ENCODE results near the gene GAR1. TPM values are rescaled to one million over a fixed set of nuclear protein-coding genes. Genes with fewer than 3 reads are reported as not detected.

GAR1 gene
- polyA plus RNA-seq, 1 donor (not counting 4 experiments of a cell fraction or from before 2014, with no cell fraction given): 31.9 TPM

GRCh38 chr4:109786846-109787245 lies 28.7 kb upstream of the GAR1 start:
- no peaks in the 10 kb centered on the region for H3K79me2 ChIP-seq (ENCODE audit: control insufficient read depth, insufficient read depth, low read length)
- dilution Hi-C loops (cut with MboI; ENCODE audit: extremely low pct_ligation_motif_present, low sequenced_read_pairs): no loop called here
- FAIRE-seq: no peak
- H2AFZ ChIP-seq (ENCODE audit: control insufficient read depth, low read length): no peak overlapping the region
- H3K9me1 ChIP-seq (ENCODE audit: control insufficient read depth, extremely low read depth, insufficient read depth, low read length): no peaks in the 10 kb centered on the region
- no peak for TF ChIP-seq EZH2 (IDR thresholded peaks at IDR 0.05; ENCODE audit: low read length)
- TF ChIP-seq CTCF (optimal IDR thresholded peaks at IDR 0.05 in 1 of 3, IDR thresholded peaks at IDR 0.05 in 1 of 3, conservative IDR thresholded peaks at IDR 0.05 in 1 of 3; ENCODE audit: extremely low read depth in 1 of 3, insufficient read depth in 2 of 3, low read length in 3 of 3): no peak
- no peak overlapping the region for H3K4me3 ChIP-seq (ENCODE audit: control insufficient read depth in 2 of 3, extremely low read depth in 1 of 3, insufficient read depth in 2 of 3, low read depth in 1 of 3, low read length in 3 of 3)
- no peaks in the 10 kb centered on the region for H3K4me1 ChIP-seq (ENCODE audit: control insufficient read depth, extremely low read depth, insufficient read depth, low read length)
- H3K36me3 ChIP-seq (ENCODE audit: control insufficient read depth in 2 of 2, extremely low read depth in 1 of 2, insufficient read depth in 2 of 2, low read length in 2 of 2): no peaks in the 10 kb centered on the region
- no peak overlapping the region for H3K4me2 ChIP-seq (ENCODE audit: control insufficient read depth, extremely low read depth, insufficient read depth, low read depth, low read length)
- H3K27ac ChIP-seq (ENCODE audit: control insufficient read depth, insufficient read depth, low read length): no peak overlapping the region
- no peak for DNase-seq (ENCODE audit: low read depth, low spot score)
- H3K27me3 ChIP-seq (ENCODE audit: control insufficient read depth, extremely low read depth, insufficient read depth, low read length): no peaks in the 10 kb centered on the region
- H4K20me1 ChIP-seq (ENCODE audit: control insufficient read depth, extremely low read depth, insufficient read depth, low read length): no peaks in the 10 kb centered on the region
- no peak overlapping the region for H3K9ac ChIP-seq (ENCODE audit: control insufficient read depth, extremely low read depth, insufficient read depth, low read length)
- H3K9me3 ChIP-seq (ENCODE audit: control insufficient read depth, low read depth, low read length): no peaks in the 10 kb centered on the region

DNA sequence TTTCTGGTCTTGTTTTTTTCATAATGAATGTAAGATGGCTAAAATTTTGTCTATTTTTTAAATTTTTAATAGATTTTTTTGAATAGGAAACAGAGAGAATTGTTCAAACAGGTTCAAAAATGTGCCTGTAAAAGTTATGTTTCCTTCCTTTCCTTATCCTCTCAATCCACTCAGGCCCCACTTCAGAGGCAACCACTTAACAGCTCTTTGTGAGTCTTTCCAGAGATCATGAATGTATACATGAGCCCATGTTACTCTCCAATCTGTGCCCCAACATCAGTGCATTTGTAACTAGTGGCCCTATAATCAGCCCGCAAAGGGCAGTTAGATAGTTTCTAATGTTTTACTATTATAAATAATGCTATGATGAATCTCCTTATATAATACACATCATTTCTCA lies 27.8 kb upstream of the GAR1 start:
- Histone ChIP-seq H3K79me2 (ENCODE audit: control insufficient read depth, insufficient read depth, low read length) (no peaks in the 10 kb centered on the region), H3K4me3 (ENCODE audit: control insufficient read depth in 2 of 3, extremely low read depth in 1 of 3, insufficient read depth in 2 of 3, low read depth in 1 of 3, low read length in 3 of 3) (no peak overlapping the region), H3K27ac (ENCODE audit: control insufficient read depth, insufficient read depth, low read length) (no peak overlapping the region), H3K9me3 (ENCODE audit: control insufficient read depth, low read depth, low read length) (no peaks in the 10 kb centered on the region), H3K27me3 (ENCODE audit: control insufficient read depth, extremely low read depth, insufficient read depth, low read length) (no peaks in the 10 kb centered on the region), H3K4me2 (ENCODE audit: control insufficient read depth, extremely low read depth, insufficient read depth, low read depth, low read length) (no peak overlapping the region), H3K4me1 (ENCODE audit: control insufficient read depth, extremely low read depth, insufficient read depth, low read length) (no peaks in the 10 kb centered on the region), H2AFZ (ENCODE audit: control insufficient read depth, low read length) (no peak overlapping the region), H4K20me1 (ENCODE audit: control insufficient read depth, extremely low read depth, insufficient read depth, low read length) (no peaks in the 10 kb centered on the region), H3K9ac (ENCODE audit: control insufficient read depth, extremely low read depth, insufficient read depth, low read length) (no peak overlapping the region), H3K9me1 (ENCODE audit: control insufficient read depth, extremely low read depth, insufficient read depth, low read length) (no peaks in the 10 kb centered on the region), H3K36me3 (ENCODE audit: control insufficient read depth in 2 of 2, extremely low read depth in 1 of 2, insufficient read depth in 2 of 2, low read length in 2 of 2) (no peaks in the 10 kb centered on the region)
- TF ChIP-seq EZH2 (IDR thresholded peaks at IDR 0.05; ENCODE audit: low read length) (no peak), CTCF (optimal IDR thresholded peaks at IDR 0.05 in 1 of 3, IDR thresholded peaks at IDR 0.05 in 1 of 3, conservative IDR thresholded peaks at IDR 0.05 in 1 of 3; ENCODE audit: extremely low read depth in 1 of 3, insufficient read depth in 2 of 3, low read length in 3 of 3) (no peak)
- DNase-seq (ENCODE audit: low read depth, low spot score) (no peak), FAIRE-seq (no peak)
- dilution Hi-C loops (cut with MboI; ENCODE audit: extremely low pct_ligation_motif_present, low sequenced_read_pairs): no loop called here
